GM10847 (cell line): ENCODE measurements around the gene STAC2.

Source experiments
- POLR2A ChIP-seq: IDR thresholded peaks from 2 replicates; pipeline ENCODE4 v1.6.1; 2011; ENCODE audit not compliant: insufficient read length; ENCODE audit errors: extremely low read depth

The STAC2 gene, protein sequence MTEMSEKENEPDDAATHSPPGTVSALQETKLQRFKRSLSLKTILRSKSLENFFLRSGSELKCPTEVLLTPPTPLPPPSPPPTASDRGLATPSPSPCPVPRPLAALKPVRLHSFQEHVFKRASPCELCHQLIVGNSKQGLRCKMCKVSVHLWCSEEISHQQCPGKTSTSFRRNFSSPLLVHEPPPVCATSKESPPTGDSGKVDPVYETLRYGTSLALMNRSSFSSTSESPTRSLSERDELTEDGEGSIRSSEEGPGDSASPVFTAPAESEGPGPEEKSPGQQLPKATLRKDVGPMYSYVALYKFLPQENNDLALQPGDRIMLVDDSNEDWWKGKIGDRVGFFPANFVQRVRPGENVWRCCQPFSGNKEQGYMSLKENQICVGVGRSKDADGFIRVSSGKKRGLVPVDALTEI

DNA sequence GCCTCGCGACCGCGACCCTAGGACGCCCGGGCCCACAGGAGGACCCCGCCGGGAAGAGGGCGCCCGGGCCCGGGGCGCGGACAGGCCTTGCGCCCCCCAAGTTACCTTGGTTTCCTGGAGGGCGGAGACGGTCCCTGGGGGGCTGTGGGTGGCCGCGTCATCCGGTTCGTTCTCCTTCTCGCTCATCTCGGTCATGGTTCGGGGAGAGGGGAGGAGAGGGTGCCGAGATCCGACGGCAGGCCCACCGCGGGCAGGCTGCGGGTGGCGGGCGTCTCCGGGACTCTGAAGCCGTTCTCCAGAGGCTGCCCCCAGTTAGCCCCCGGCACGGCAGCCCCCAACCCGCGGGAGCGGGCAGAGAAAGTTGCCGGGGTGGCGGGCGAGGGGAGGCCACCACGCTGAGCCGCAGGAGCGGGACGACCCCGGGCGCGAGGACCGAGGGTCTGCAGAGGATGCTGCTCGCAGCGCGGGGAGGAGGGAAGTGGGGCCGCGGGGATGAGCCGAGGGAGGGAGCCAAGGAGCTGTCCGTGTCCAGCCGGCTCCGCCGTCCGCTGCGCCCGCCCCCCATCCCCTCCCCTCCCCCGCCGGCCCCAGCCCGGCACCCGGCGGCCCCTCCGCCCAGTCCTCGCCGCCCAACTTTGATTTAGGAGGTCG is at the start of gene STAC2:
Gene STAC2 (minus strand): TSS at position 638 of the 651 bp plus-strand sequence. CDS start 443 bp downstream, at position 195.
- no peak for TF ChIP-seq POLR2A

DNA sequence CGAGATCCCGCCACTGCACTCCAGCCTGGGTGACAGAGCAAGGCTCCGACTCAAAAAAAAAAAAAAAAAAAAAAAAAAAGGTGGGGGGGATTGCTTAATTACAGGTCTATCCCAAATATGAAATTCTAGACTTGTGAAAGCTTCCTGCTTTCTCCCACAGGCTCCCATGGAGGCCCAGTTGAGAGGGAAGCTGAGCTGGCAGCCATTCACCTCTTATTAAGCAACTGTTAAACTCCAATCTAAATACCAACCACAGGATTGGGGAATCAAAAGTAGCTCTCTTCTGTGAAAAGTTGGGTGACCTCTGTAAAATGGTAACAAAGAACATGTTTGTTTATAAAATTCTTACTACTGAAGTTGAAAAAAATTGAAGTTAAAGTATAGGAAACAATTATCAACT is 45.8 kb upstream of the STAC2 start:
- no peak for TF ChIP-seq POLR2A

DNA sequence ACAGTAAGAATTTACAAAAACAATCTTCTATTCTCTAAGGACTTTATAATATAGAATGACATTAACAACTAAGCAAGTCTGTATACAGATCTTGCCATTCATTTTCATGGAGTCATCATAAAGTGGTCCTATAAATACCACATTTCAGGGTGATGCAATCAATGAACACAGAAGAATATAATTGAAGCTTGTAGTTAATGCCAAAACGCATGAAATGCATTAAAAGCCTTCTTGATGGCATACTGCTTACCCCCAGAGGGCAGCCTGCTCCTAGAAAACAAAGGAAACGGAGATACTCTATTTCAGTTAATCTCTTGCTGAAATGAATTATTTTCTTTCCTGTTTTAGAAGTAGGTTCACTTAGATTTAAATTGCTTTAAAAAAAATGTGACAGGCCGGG is 45.2 kb upstream of the STAC2 start:
- no peak for TF ChIP-seq POLR2A

DNA sequence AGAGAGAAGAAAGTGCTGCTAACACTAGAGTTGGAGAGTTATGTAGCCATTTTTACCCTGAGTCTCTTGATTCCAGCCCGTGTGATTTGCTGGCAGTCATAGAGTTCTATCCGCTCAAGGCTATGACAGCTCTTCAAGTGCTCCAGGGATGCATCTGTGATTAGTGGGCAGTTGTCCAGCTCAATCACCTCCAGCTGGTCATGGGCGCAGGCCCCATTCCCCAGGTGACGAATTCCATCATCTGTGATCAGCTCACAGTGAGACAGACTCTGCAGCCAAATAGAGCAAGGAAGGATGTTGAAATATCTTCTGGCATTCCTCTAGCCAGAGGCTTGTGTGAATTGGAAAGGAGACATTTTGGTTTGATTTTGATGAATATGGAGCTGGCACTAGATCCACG is 38.4 kb upstream of the STAC2 start:
- no peak for TF ChIP-seq POLR2A

DNA sequence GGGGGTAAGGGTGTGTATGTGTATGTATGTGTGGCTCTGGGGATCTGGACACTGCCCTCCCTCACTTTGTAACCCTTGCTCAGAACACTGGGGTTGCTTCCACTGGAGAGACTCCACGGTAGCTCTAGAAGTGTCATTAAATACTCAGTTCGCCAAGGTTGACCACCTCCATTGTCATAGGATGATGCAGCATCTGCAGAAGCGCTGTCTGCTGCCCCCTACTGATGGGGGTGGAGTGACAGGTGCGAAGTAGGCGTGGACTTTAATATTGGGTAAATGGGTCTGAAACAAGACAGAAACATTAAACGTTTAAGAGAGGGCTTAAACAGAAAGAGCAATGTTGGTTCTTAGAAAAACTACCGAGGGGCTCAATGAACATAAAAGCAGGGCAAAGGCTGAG is 35.5 kb upstream of the STAC2 start:
- TF ChIP-seq POLR2A, result no peak

DNA sequence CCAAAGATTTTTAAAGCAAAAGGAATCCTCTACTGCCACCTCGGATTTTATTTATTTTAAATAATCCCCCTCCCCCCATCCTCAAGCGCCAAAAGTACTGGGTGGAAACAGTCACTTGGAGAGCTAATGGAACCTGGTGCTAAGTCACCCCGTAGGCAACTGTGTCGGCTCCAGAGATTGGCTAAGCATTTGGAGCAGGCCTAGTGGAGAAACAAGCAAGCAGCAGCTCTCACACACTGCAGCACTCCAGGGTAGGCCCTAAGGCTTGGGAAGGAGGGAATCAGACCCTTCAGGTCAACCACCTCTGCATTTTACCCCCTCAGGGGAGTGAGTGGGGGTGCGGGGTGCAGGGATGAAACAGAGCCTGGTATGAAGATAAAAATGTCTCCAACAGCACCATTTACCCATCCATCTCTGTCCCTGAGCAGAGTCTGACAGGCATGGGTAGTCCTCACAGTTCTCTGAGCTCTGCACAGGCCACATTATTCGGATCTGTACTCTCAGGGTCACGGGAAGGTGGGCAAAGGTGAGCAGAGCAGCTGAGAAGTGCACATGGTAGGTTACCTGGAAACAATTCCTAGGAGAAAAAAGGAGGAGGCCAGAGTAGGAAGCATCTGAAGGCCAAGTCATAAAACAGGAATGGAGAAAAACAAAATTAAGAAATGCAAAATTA is 27.2 kb upstream of the STAC2 start:
- TF ChIP-seq POLR2A, result no peak

DNA sequence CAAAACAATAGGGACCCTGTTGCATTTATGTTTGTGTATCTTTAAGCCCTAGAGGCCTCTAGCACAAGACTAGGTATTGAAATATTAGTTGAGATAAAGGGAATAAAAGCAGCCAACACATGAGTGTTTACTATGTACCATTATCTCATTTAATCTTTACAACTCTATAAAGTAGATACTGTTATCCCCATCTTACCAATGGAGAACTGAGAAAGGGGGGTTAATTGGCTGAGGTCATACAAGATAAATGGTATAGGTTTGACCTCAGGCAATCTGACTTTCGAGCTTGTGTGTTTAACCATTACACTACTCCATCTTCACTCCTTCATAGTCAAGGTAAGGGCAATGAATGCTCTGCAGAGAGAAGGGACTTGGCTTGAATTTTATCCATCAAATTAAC is 26.3 kb upstream of the STAC2 start:
- TF ChIP-seq POLR2A, result no peak

DNA sequence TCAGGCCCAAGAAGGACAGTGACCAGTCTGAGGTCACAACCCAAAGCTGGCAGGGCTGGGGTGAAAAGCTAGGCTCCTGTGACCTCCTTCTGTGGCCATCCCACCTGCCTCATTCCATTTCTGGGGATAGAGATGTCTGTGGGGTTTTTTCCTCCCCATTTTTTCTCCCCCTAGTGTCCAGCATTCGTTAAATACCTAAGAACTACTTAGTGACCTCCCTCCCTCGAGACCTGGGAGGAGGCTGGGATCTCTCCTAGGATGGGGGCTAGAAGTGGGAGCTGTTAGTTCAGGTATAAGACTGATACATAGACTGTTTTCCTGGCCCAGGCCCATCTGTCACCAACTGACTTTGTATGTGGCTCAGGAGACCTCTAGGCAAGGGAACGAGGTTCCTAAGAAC is 20.5 kb upstream of the STAC2 start:
- no peak for TF ChIP-seq POLR2A

DNA sequence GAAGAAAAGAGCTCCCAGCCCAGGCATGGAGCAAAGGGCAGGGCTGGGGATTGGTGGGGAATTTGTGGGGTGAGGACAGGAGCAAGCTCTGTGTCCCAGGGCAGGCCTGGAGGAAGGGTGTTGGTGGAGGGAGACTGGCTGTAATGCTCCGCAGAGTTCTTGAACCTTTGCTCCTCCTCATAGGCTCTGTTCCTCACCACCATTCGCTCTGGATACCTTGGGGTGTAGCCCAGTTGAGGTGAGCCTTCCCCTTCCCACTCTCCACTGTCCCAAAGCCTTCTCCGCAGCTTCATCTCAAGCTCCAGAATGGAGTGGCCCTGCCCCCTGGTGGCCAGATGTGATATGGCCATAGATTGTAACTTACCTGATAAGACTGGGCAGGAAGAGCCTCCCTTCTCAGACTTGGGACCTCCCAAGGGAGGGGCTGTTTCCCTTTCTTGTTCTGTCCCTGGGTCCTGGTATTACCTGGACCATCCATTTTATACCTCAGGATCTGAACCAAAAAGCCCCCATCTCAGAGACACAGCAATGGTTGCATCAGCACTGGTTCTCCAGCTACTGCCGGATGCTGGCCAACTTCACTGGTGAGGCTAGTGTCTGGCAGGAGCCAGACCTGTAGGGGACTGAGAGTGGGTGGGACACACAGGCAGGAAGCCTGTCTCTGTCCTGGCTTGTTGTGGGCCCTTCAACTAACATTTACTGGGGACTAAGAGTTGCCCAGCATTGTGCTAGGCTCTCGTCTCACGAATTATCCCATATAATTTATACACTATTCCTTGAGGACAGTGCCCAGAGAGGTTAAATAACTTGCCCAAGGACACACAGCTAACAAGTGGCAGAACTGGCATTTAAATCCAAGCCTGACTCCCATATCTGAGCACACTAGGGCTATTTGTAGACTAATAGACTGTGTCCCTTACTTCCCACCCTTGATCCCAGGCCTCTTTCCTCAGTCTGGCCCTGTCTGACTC is 19.1 kb upstream of the STAC2 start:
- TF ChIP-seq POLR2A, result no peak

DNA sequence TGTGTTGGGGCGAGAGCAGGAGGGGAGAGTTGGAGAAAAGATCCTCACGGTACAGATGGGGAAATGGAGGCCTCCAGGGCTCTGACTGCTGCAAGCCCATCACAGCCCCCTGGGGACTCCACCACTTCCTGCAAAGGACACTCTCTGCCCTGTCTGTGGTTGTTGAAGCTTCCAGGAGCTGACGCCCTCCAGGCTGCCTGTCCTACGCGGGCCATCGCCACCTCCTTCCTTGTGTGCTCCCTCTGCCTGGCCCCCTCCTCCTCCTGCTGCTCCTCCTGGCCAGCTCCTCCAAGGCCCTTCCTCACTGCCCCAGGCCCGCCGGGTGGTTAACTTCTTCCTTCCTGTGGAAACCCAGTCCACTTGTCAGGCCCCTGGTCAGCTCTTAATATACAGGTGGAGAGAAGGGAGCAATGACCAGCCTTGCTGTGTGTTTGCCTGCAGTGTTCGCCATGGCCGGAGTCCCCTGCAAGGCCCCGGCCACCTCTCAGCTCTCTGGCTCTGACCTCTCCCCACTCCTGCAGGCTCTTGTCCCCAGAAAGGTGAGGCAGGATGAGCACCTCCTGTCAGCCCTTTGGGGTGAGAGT is 18.4 kb upstream of the STAC2 start:
- no peak for TF ChIP-seq POLR2A

DNA sequence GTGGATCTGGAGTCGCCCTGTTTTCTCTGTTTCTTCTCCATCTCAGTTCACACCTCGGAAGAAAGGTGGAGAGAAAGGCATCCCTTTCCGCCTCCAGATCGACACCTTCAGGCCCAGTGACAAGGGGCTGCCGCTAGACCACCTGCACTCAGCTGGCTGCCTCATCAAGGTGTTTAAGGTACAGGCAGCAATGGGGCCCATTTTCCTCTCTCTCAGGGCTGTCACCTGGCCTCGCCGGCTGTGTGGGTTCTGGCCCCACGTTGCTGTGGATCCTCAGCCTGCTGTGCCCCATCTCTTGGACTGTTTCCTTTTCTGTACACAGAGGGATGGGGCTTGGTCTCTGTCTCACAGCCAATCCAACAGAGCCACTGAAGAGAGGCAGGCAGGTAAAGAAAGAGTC is 17.4 kb upstream of the STAC2 start:
- no peak for TF ChIP-seq POLR2A

DNA sequence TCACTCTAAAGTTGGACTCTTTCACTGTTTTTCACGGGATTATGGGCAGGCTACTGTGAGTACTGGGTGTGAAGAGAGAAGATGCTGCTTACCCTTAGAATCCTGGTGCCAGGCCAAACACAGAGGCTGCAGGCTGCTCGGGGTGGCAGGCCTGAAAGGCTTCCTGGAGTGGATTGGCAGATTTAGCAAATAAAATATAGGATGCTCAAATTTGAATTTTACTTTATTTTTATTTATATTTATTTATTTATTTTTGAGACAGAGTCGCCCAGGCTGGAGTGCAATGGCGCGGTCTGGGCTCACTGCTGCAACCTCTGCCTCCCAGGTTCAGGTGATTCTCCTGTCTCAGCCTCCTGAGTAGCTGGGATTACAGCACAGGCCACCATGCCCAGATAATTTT is 14.9 kb upstream of the STAC2 start:
- TF ChIP-seq POLR2A, result no peak

DNA sequence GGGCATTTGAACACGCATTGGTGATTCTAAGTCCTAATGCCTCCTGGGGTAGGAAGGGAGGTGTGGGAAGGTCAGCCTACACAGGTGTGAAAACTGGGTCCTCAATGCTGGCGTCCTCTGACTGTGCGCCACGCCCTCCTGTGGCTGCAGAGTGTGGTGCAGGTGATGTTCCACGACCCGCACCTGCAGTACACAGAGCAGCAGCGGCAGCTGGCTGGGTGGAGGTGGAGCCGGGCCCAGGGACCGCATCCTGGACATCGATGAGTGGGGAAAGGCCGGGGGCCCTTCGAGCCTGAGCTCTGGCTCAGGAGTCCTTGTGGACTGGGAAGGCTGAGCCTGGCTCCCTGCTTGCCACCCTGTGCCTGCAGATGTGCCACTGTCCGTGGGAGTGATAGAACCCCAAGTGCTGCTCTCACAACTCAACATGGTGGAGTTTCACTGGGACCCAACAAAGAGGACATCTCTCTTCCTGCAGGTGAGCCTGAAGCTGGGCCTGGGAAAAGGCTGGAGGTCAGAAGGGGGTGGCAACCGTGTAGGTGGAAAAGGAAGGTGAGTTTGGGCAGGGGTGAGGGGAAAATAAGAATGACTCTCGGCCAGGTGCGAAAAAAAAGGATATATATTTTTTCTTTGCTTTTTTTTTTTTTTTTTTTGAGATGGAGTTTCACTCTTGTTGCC is 14.0 kb upstream of the STAC2 start:
- no peak for TF ChIP-seq POLR2A
